Panc1 (cell line): ENCODE results near the gene TMPRSS15. TPM values are rescaled to one million over a fixed set of nuclear protein-coding genes. Genes with fewer than 3 reads are reported as not detected.

Source experiments
- ATAC-seq: fragments of 200-7000 bp; cut with Tn5 transposase; 2 replicates; pipeline ENCODE4 v1.9.1; 2020; ENCODE audit warnings: mild to moderate bottlenecking, moderate library complexity
- BruUV-seq: library from RNA; stranded (reverse); fragments of 400-500 nt; replicated peaks from 2 replicates; lab custom pipeline; 2021; lab: Mats Ljungman, UMichigan
- CTCF ChIA-PET: fragments of 300-600 bp; sonication (Branson Sonifier 250); formaldehyde crosslinking; loops from one replicate; lab custom pipeline; 2022; ENCODE audit warnings: antibody characterized with exemption; lab: Charles Lee
- POLR2A ChIA-PET: fragments of 300-600 bp; sonication (Branson Sonifier 250); formaldehyde crosslinking; loops from one replicate; lab custom pipeline; 2022; ENCODE audit warnings: antibody characterized with exemption; lab: Charles Lee
- DNase-seq: peaks from one replicate; pipeline ENCODE4 v3.0.0-alpha.2; 2010; ENCODE audit warnings: low read depth, low spot score
- H3K27ac ChIP-seq: 2 replicates; pipeline ENCODE4 v1.5.1; 2011; ENCODE audit warnings: mild to moderate bottlenecking, low read length, inconsistent platforms
- H3K27me3 ChIP-seq: fragments of 200-500 bp; sonication (Bioruptor generic); 2 replicates; pipeline ENCODE4 v1.6.0; 2014; ENCODE audit warnings: low read length, inconsistent platforms; ENCODE audit not compliant: control insufficient read depth, insufficient read depth
- H3K36me3 ChIP-seq: fragments of 200-500 bp; sonication (Bioruptor generic); 2 replicates; pipeline ENCODE4 v1.5.1; 2014; ENCODE audit warnings: inconsistent platforms, mild to moderate bottlenecking, low read length, moderate library complexity; ENCODE audit not compliant: control insufficient read depth, insufficient read depth
- H3K4me1 ChIP-seq: 2 replicates; pipeline ENCODE4 v1.5.1; 2011; ENCODE audit warnings: inconsistent platforms, mild to moderate bottlenecking, low read length, moderate library complexity; ENCODE audit not compliant: control insufficient read depth, insufficient read depth
- H3K4me3 ChIP-seq, 2 experiments: 2 replicates each; pipeline ENCODE4 v1.5.1; 2011 to 2012; ENCODE audit warnings: low read depth in 2 of 2, low read length in 2 of 2, mild to moderate bottlenecking in 2 of 2, inconsistent platforms in 1 of 2, moderate library complexity in 1 of 2
- H3K9me3 ChIP-seq: fragments of 200-500 bp; sonication (Bioruptor generic); 2 replicates; pipeline ENCODE4 v1.5.1; 2014; ENCODE audit warnings: low read depth, mild to moderate bottlenecking, inconsistent platforms, low read length, moderate library complexity; ENCODE audit not compliant: control insufficient read depth, insufficient read depth
- POLR2AphosphoS5 ChIP-seq: IDR thresholded peaks from 2 replicates; pipeline ENCODE4 v1.6.1; 2012; ENCODE audit warnings: mild to moderate bottlenecking, low read depth, low read length, moderate library complexity
- SIN3A ChIP-seq: IDR thresholded peaks from 2 replicates; pipeline ENCODE4 v1.6.1; 2012; ENCODE audit warnings: low read depth, mild to moderate bottlenecking, low read length, moderate library complexity, borderline replicate concordance; ENCODE audit not compliant: insufficient read depth
- TCF7L2 ChIP-seq: IDR thresholded peaks from 2 replicates; pipeline ENCODE4 v1.6.1; 2011; ENCODE audit warnings: mild to moderate bottlenecking, low read depth, low read length, inconsistent platforms
- in situ Hi-C: cut with HindIII; loops from 2 replicates; pipeline ENCODE4 v1.10.0; 2016; ENCODE audit warnings: low sequenced_read_pairs, low pct_unique_long_range_greater_than_20kb
- intact Hi-C: fragments of 100-400 bp; cut with micrococcal nuclease; formaldehyde crosslinking; loops from one replicate; pipeline ENCODE4 v1.10.0; 2022; ENCODE audit not compliant: unreplicated experiment
- total RNA-seq: library from RNA; stranded (reverse); gene quantifications from one replicate; pipeline ENCODE4 v1.2.1, GENCODE V29; 2021; ENCODE audit not compliant: unreplicated experiment
- TF ChIP-seq, protein P1 (sequence below): fragments of 450-650 bp; IDR thresholded peaks from 2 replicates; pipeline ENCODE4 v1.5.1; 2017; ENCODE audit warnings: mild to moderate bottlenecking
- TF ChIP-seq, protein P2 (sequence below), 2 experiments: IDR thresholded peaks; 2 replicates each; pipeline ENCODE4 v1.6.1; 2011 to 2012; ENCODE audit warnings: low read depth in 2 of 2, control low read depth in 1 of 2, low read length in 1 of 2, mild to moderate bottlenecking in 1 of 2, moderate library complexity in 1 of 2; ENCODE audit not compliant: insufficient read depth in 1 of 2

TMPRSS15 gene
- total RNA-seq, 1 experiment from 2014 or later: not detected

DNA sequence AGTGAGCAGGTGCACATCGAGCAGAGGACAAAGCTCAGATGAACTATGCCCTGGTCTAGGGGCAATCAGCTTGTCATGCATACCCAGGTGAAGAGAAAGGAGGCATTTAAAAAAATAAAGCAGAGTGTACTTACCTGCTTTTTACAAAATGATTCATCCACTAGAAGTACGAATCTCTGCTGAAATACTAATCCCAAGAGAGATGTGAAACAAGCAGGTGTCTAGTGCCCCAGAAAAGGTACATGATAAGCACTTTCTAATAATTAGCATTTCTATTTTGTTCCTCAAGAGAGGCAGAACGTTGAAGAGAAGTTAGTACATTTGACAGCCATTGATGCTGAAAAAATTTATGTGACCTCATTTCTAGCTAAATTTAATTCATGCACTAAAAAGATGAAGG lies 127.8 kb downstream of the TMPRSS15 start:
- intact Hi-C loops: no loop called here
- ATAC-seq: no peak

GRCh38 chr21:18274370-18274769 lies 129.2 kb downstream of the TMPRSS15 start:
- ATAC-seq (no peak), DNase-seq (no peak)
- no peaks in the 10 kb centered on the region for H3K27me3 ChIP-seq
- BruUV-seq: no TSS peak
- no peaks in the 10 kb centered on the region for H3K36me3 ChIP-seq
- H3K4me1 ChIP-seq: no peaks in the 10 kb centered on the region
- POLR2A ChIA-PET: no interaction called here
- H3K9me3 ChIP-seq: no peaks in the 10 kb centered on the region
- H3K27ac ChIP-seq: no peak overlapping the region
- intact Hi-C loops: no loop called here
- in situ Hi-C loops: no loop called here
- TF ChIP-seq, protein P1, sequence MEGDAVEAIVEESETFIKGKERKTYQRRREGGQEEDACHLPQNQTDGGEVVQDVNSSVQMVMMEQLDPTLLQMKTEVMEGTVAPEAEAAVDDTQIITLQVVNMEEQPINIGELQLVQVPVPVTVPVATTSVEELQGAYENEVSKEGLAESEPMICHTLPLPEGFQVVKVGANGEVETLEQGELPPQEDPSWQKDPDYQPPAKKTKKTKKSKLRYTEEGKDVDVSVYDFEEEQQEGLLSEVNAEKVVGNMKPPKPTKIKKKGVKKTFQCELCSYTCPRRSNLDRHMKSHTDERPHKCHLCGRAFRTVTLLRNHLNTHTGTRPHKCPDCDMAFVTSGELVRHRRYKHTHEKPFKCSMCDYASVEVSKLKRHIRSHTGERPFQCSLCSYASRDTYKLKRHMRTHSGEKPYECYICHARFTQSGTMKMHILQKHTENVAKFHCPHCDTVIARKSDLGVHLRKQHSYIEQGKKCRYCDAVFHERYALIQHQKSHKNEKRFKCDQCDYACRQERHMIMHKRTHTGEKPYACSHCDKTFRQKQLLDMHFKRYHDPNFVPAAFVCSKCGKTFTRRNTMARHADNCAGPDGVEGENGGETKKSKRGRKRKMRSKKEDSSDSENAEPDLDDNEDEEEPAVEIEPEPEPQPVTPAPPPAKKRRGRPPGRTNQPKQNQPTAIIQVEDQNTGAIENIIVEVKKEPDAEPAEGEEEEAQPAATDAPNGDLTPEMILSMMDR: no peak
- TF ChIP-seq POLR2AphosphoS5 (no peak), SIN3A (no peak)
- TF ChIP-seq, protein P2, sequence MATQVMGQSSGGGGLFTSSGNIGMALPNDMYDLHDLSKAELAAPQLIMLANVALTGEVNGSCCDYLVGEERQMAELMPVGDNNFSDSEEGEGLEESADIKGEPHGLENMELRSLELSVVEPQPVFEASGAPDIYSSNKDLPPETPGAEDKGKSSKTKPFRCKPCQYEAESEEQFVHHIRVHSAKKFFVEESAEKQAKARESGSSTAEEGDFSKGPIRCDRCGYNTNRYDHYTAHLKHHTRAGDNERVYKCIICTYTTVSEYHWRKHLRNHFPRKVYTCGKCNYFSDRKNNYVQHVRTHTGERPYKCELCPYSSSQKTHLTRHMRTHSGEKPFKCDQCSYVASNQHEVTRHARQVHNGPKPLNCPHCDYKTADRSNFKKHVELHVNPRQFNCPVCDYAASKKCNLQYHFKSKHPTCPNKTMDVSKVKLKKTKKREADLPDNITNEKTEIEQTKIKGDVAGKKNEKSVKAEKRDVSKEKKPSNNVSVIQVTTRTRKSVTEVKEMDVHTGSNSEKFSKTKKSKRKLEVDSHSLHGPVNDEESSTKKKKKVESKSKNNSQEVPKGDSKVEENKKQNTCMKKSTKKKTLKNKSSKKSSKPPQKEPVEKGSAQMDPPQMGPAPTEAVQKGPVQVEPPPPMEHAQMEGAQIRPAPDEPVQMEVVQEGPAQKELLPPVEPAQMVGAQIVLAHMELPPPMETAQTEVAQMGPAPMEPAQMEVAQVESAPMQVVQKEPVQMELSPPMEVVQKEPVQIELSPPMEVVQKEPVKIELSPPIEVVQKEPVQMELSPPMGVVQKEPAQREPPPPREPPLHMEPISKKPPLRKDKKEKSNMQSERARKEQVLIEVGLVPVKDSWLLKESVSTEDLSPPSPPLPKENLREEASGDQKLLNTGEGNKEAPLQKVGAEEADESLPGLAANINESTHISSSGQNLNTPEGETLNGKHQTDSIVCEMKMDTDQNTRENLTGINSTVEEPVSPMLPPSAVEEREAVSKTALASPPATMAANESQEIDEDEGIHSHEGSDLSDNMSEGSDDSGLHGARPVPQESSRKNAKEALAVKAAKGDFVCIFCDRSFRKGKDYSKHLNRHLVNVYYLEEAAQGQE (IDR thresholded peaks at IDR 0.05; ENCODE audit: insufficient read depth in 1 of 2, low read depth in 2 of 2, low read length in 1 of 2): no peak
- no peak overlapping the region for H3K4me3 ChIP-seq
- CTCF ChIA-PET: no interaction called here

More for the DNA sequence above, 127.8 kb downstream of the TMPRSS15 start:
- ChIA-PET POLR2A (no interaction called here), CTCF (no interaction called here)
- Histone ChIP-seq H3K4me3 (no peak overlapping the region), H3K27me3 (no peaks in the 10 kb centered on the region), H3K36me3 (no peaks in the 10 kb centered on the region), H3K27ac (no peak overlapping the region), H3K9me3 (no peaks in the 10 kb centered on the region), H3K4me1 (no peaks in the 10 kb centered on the region)
- no TSS peak for BruUV-seq
- TF ChIP-seq, protein P1: no peak
- TF ChIP-seq, protein P2 (IDR thresholded peaks at IDR 0.05; ENCODE audit: insufficient read depth in 1 of 2, low read depth in 2 of 2, low read length in 1 of 2): no peak
- TF ChIP-seq TCF7L2 (no peak), SIN3A (no peak), POLR2AphosphoS5 (no peak)
- no peak for DNase-seq
- in situ Hi-C loops: no loop called here
